ENCODE measurements around the gene ENTPD3. TPM values are rescaled to one million over a fixed set of nuclear protein-coding genes. Genes with fewer than 3 reads are reported as not detected.

Gene ENTPD3
- total and polyA plus RNA-seq, 2 of the 13 experiments (the other 11 are each of a cell fraction or from before 2014, with no cell fraction given) = 0.07 TPM; not detected in 1

- TF ChIP-seq ZNF639 (CRISPR knock-in tag; conservative IDR thresholded peaks at IDR 0.05) = no peak
- no peak for TF ChIP-seq MAZ (IDR thresholded peaks at IDR 0.05; ENCODE audit: borderline replicate concordance, low read depth, low read length)
- 0 out of 2 replicates have a peak, but pooled peaks have one; percentile 36 for TF ChIP-seq MAZ (CRISPR knock-in tag; IDR thresholded peaks at IDR 0.05; ENCODE audit: low read depth)
- TF ChIP-seq ZNF446 (CRISPR knock-in tag; IDR thresholded peaks at IDR 0.05) = no peak
- no peak for TF ChIP-seq CEBPZ (IDR thresholded peaks at IDR 0.05; ENCODE audit: low read length)
- TF ChIP-seq ZNF337 (CRISPR knock-in tag; IDR thresholded peaks at IDR 0.05; ENCODE audit: borderline replicate concordance, low read depth) = no peak
- TF ChIP-seq ARID5B (CRISPR knock-in tag; IDR thresholded peaks at IDR 0.05) = peak; percentile 27; the same call in 1 of the 2 replicates
- no peak for TF ChIP-seq KDM1A (CRISPR knock-in tag; IDR thresholded peaks at IDR 0.05)
- TF ChIP-seq ZNF34 (CRISPR knock-in tag; IDR thresholded peaks at IDR 0.05; ENCODE audit: borderline replicate concordance) = no peak; the same call in 1 of the 2 replicates
- TF ChIP-seq ZFP91 (CRISPR knock-in tag; IDR thresholded peaks at IDR 0.05; ENCODE audit: borderline replicate concordance) = peak; percentile 87
- peak; percentile 86 for TF ChIP-seq NFRKB (IDR thresholded peaks at IDR 0.05)
- TF ChIP-seq REPIN1 (CRISPR knock-in tag; IDR thresholded peaks at IDR 0.05; ENCODE audit: borderline replicate concordance, low read depth) = peak; percentile 54; the same call in 1 of the 2 replicates
- TF ChIP-seq ZNF274 (CRISPR knock-in tag; IDR thresholded peaks at IDR 0.05) = 0 out of 2 replicates have a peak, but pooled peaks have one; percentile 44
- no peak for TF ChIP-seq TCF7 (IDR thresholded peaks at IDR 0.05; ENCODE audit: low read depth)
- TF ChIP-seq LRRFIP1 (CRISPR knock-in tag; conservative IDR thresholded peaks at IDR 0.05) = no peak
These were observed 66.1 kb downstream of the ENTPD3 start (continued) for GRCh38 chr3:40452876-40453730.
